MM.1S (cell line): ENCODE results near the gene MFRP.

Experiments
- DNase-seq: peaks from one replicate; pipeline ENCODE4 v3.0.0-alpha.2; 2015
- H2AFZ ChIP-seq: fragments of 300-600 bp; sonication (generic); 2 replicates; pipeline ENCODE4 v1.6.0; 2016; ENCODE audit warnings: antibody characterized with exemption, low read length
- H3F3A ChIP-seq: fragments of 300-600 bp; sonication (generic); 2 replicates; pipeline ENCODE4 v1.6.1; 2016; ENCODE audit warnings: mild to moderate bottlenecking, antibody characterized with exemption, low read length, moderate library complexity, mixed read lengths; ENCODE audit not compliant: insufficient read depth
- H3K27ac ChIP-seq: fragments of 300-600 bp; sonication (generic); 2 replicates; pipeline ENCODE4 v1.5.1; 2016; ENCODE audit warnings: mild to moderate bottlenecking, low read length
- H3K27me3 ChIP-seq: fragments of 300-600 bp; sonication (generic); replicated peaks from 2 replicates; pipeline ENCODE4 v1.6.0; 2016; ENCODE audit warnings: low read length; ENCODE audit not compliant: insufficient read depth
- H3K36me3 ChIP-seq: fragments of 300-600 bp; sonication (generic); replicated peaks from 2 replicates; pipeline ENCODE4 v1.6.1; 2016; ENCODE audit warnings: mild to moderate bottlenecking, low read length, mixed read lengths; ENCODE audit not compliant: insufficient read depth
- H3K4me1 ChIP-seq: fragments of 300-600 bp; sonication (generic); 2 replicates; pipeline ENCODE4 v1.6.1; 2016; ENCODE audit warnings: low read length, mixed read lengths
- H3K4me2 ChIP-seq: fragments of 300-600 bp; sonication (generic); 2 replicates; pipeline ENCODE4 v1.6.0; 2016; ENCODE audit warnings: low read depth, low read length
- H3K4me3 ChIP-seq: fragments of 300-600 bp; sonication (generic); 2 replicates; pipeline ENCODE4 v1.5.1; 2016; ENCODE audit warnings: low read length, mixed read lengths
- H3K79me2 ChIP-seq: fragments of 300-600 bp; sonication (generic); 2 replicates; pipeline ENCODE4 v1.6.1; 2016; ENCODE audit warnings: mixed run types, low read length, mixed read lengths
- H3K9ac ChIP-seq: fragments of 300-600 bp; sonication (generic); 2 replicates; pipeline ENCODE4 v1.6.1; 2016; ENCODE audit warnings: low read length, mixed read lengths
- H3K9me2 ChIP-seq: fragments of 300-600 bp; sonication (generic); replicated peaks from 2 replicates; pipeline ENCODE4 v1.6.1; 2016; ENCODE audit warnings: mild to moderate bottlenecking, low read length, mixed read lengths; ENCODE audit not compliant: insufficient read depth
- H3K9me3 ChIP-seq: fragments of 300-600 bp; sonication (generic); replicated peaks from 2 replicates; pipeline ENCODE4 v1.6.1; 2016; ENCODE audit warnings: mild to moderate bottlenecking, low read length, mixed read lengths; ENCODE audit not compliant: insufficient read depth
- H4K20me1 ChIP-seq: fragments of 300-600 bp; sonication (generic); 2 replicates; pipeline ENCODE4 v1.6.1; 2016; ENCODE audit warnings: mild to moderate bottlenecking, low read length, moderate library complexity, mixed read lengths; ENCODE audit not compliant: insufficient read depth
- EZH2 ChIP-seq: fragments of 300-600 bp; sonication (generic); optimal IDR thresholded peaks from 2 replicates; pipeline ENCODE3; 2017; ENCODE audit warnings: low read depth, mild to moderate bottlenecking, antibody characterized with exemption, low read length, mixed read lengths
- EZH2phosphoT487 ChIP-seq: fragments of 300-600 bp; sonication (generic); IDR thresholded peaks from 2 replicates; pipeline ENCODE4 v1.6.1; 2018; ENCODE audit warnings: antibody characterized with exemption, low read length
- TF ChIP-seq, protein P1 (sequence below): fragments of 300-600 bp; sonication (generic); IDR thresholded peaks from 2 replicates; pipeline ENCODE4 v1.5.1; 2016; ENCODE audit warnings: antibody characterized with exemption, low read length, mixed read lengths

MFRP gene

DNA sequence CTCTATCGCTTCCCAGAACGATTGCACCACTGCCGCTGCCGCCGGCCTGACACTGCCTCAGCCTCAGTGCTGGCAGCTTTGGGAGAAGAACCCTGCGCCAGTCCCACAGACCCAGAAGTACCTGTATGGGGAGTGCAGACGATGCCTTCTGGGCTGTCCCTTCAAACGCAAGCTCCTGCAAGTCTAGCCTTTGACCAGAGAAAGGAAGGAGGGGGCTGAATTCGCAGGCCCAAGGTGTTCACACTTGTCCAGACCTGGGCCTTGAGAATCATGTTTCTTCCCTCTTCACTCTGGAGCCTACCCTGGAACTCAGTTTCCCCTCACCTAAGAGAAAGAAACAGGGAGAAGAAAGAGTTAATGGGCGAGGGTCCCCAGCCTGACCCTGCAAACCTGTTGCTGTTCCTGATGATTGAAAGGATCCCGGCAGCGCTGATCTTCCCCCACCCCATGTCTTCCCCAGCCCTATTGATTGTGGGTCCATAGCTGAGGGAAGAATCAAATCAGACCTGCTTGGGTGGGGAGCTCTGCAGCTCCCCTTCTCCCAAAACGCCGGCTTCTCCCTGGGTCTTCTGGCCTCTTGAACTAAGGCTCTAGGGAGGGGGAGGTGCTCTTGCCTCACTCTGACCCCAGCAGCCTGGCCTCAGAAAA is 28.8 kb downstream of the MFRP start:
- Histone ChIP-seq H3K36me3 (no peaks in the 10 kb centered on the region), H3K27ac (no peak overlapping the region), H3K9me3 (no peaks in the 10 kb centered on the region), H3K9me2 (no peaks in the 10 kb centered on the region), H3K4me1 (peaks cover 21% of the 10 kb centered on the region), H2AFZ (no peak overlapping the region), H4K20me1 (no peaks in the 10 kb centered on the region), H3K27me3 (peaks cover 37% of the 10 kb centered on the region), H3K9ac (no peak overlapping the region), H3K4me2 (no peak overlapping the region), H3K4me3 (no peak overlapping the region), H3F3A (peaks cover 7% of the 10 kb centered on the region; the same call in 1 of the 2 replicates), H3K79me2 (no peaks in the 10 kb centered on the region)
- TF ChIP-seq, protein P1, sequence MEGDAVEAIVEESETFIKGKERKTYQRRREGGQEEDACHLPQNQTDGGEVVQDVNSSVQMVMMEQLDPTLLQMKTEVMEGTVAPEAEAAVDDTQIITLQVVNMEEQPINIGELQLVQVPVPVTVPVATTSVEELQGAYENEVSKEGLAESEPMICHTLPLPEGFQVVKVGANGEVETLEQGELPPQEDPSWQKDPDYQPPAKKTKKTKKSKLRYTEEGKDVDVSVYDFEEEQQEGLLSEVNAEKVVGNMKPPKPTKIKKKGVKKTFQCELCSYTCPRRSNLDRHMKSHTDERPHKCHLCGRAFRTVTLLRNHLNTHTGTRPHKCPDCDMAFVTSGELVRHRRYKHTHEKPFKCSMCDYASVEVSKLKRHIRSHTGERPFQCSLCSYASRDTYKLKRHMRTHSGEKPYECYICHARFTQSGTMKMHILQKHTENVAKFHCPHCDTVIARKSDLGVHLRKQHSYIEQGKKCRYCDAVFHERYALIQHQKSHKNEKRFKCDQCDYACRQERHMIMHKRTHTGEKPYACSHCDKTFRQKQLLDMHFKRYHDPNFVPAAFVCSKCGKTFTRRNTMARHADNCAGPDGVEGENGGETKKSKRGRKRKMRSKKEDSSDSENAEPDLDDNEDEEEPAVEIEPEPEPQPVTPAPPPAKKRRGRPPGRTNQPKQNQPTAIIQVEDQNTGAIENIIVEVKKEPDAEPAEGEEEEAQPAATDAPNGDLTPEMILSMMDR: no peak
- TF ChIP-seq EZH2phosphoT487 (no peak), EZH2 (no peak)
- DNase-seq: no peak

DNA sequence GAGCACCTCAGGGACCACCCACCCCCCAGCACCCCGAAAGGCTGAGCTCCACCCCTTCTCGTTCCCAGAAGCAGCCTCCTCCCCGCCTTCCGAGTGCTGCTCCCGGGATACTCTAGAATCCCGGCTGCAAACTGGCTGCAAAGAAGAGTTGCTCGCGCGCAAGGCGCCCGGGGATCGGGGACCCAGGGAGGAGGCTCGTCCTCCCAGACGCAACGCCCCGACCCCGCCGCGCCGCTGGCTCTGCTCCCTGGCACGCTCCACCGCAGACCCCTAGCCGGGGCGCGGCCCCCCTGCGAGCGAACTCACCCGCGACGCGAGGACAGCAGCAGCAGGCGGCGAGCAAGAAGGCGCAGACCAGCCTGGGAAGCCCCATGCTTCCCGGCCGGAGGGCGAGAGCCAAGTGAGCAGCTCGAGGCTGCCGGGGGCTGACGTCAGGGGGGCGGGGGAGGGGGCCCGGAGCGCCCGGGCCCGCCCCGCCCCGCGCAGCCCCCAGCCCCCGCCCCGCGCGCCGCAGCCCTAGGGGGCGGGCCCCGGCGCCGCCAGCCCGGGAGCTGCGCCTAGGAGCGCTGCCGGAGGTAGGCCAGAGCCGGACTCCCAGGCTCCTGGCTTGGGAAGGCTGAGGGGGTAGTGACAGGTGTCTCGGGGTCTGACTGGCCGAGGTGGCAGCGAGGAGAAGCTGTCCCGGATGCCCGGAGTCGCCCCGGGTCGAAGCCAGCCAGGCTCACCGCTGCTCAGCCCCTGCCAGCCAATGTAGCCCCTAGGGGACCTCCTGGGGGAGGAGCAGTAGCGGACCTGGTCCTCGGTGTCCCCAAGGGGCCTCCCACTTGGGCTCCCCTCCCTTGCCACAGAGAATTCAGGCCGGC is 29.5 kb downstream of the MFRP start, which contains the start of gene MCAM:
Gene MCAM (minus strand): TSS at position 402 of the 863 bp plus-strand sequence. CDS start 29 bp downstream, at position 373.
- Histone ChIP-seq H3K27ac (no peak within 1 kb of the TSS), H2AFZ (peak within 1 kb of the TSS; percentile 93), H3K27me3 (peaks cover 37% of the 10 kb centered on the region), H3K9me3 (no peaks in the 10 kb centered on the region), H3K4me3 (peak within 1 kb of the TSS; percentile 68), H3F3A (peaks cover 7% of the 10 kb centered on the region; the same call in 1 of the 2 replicates), H3K4me2 (peak within 1 kb of the TSS; percentile 98), H3K4me1 (peaks cover 14% of the 10 kb centered on the region), H3K36me3 (no peaks in the 10 kb centered on the region), H3K9me2 (no peaks in the 10 kb centered on the region), H3K79me2 (no peaks in the 10 kb centered on the region), H3K9ac (peak within 1 kb of the TSS; percentile 48; the same call in 1 of the 2 replicates), H4K20me1 (no peaks in the 10 kb centered on the region)
- TF ChIP-seq EZH2phosphoT487 (no peak), EZH2 (no peak)
- no peak for DNase-seq

DNA sequence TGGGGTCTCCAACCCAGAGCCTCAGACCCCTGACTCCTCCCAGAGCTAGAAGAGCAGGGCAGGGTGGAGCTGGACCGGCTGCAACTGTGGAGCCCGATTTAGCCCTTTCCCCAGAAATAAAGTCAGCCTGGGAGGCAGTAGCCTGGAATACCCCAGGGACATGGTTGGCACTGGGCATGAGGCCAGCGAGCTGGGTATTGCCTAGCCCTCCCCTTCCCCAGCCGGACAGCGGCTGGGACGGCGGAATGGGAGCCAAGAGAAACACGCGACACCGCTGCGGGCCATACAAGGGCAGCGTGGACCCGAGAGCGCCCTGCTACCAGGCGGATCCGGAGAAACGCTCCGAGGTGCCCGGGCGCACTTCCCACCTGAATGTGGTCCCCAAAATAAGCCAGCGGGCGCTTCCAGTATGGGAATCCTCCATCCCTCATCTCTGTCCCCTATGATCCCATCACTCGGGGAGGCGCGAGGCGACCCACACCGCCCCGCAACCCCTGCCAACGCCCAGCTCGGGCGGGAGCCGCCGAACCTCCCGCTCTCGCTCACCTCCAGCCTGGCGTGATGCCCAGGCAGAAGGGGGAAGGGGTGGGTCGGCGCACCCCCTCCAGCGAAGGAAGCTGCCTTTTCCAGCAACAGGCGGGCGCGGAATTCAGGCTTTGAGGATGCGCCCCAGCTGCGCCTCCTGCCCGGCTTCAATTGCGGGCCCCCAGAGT is 30.3 kb downstream of the MFRP start:
- Histone ChIP-seq H3F3A (peaks cover 2% of the 10 kb centered on the region; the same call in 1 of the 2 replicates), H2AFZ (peak overlapping the region; percentile 93), H3K4me3 (peak overlapping the region; percentile 68), H3K9me3 (no peaks in the 10 kb centered on the region), H3K27me3 (peaks cover 37% of the 10 kb centered on the region), H3K4me2 (peak overlapping the region; percentile 98), H4K20me1 (no peaks in the 10 kb centered on the region), H3K4me1 (peaks cover 14% of the 10 kb centered on the region), H3K36me3 (no peaks in the 10 kb centered on the region), H3K79me2 (no peaks in the 10 kb centered on the region), H3K9ac (peak overlapping the region; percentile 48; the same call in 1 of the 2 replicates), H3K9me2 (no peaks in the 10 kb centered on the region), H3K27ac (no peak overlapping the region)
- TF ChIP-seq EZH2 (no peak), EZH2phosphoT487 (peak; percentile 72; the same call in 1 of the 2 replicates)
- DNase-seq: no peak
